IMR-90 (cell line): ENCODE data around the gene LRCH4. TPM values are rescaled to one million over a fixed set of nuclear protein-coding genes. Genes with fewer than 3 reads are reported as not detected.

Experiments used
- ATAC-seq: fragments of 200-7000 bp; cut with Tn5 transposase; 2 replicates; pipeline ENCODE4 v1.9.1; 2020; ENCODE audit warnings: low read depth, mild to moderate bottlenecking, moderate library complexity
- BruUV-seq: library from RNA; stranded (reverse); fragments of 400-500 nt; replicated peaks from 2 replicates; lab custom pipeline; 2021; lab: Mats Ljungman, UMichigan
- CTCF ChIA-PET: fragments of 300-600 bp; formaldehyde crosslinking; extraction: SDS; loops from one replicate; lab custom pipeline; 2021; ENCODE audit warnings: antibody characterized with exemption; lab: Yijun Ruan, JAX
- POLR2A ChIA-PET: fragments of 300-600 bp; sonication (Branson Sonifier 250); formaldehyde crosslinking; loops from one replicate; lab custom pipeline; 2022; ENCODE audit warnings: antibody characterized with exemption; ENCODE audit not compliant: unreplicated experiment; lab: Charles Lee
- DNase-seq: peaks from one replicate; pipeline ENCODE4 v3.0.0; 2013
- H2AFZ ChIP-seq: replicated peaks from 2 replicates; pipeline ENCODE3; 2013; ENCODE audit warnings: low read length, mild to moderate bottlenecking; ENCODE audit not compliant: poor library complexity
- H2AK5ac ChIP-seq: 2 replicates; pipeline ENCODE4 v1.6.1; 2013; ENCODE audit warnings: low read depth, low read length, inconsistent platforms
- H2AK9ac ChIP-seq: replicated peaks from 2 replicates; pipeline ENCODE3; 2013; ENCODE audit warnings: mild to moderate bottlenecking, low read depth, low read length, moderate library complexity; ENCODE audit not compliant: poor library complexity
- H2BK120ac ChIP-seq: 2 replicates; pipeline ENCODE4 v1.6.1; 2013; ENCODE audit warnings: low read depth, low read length, inconsistent platforms
- H2BK15ac ChIP-seq: 3 replicates; pipeline ENCODE4 v1.6.1; 2013; ENCODE audit warnings: low read depth, low read length, inconsistent platforms
- H2BK20ac ChIP-seq: 2 replicates; pipeline ENCODE4 v1.6.1; 2013; ENCODE audit warnings: low read depth, mild to moderate bottlenecking, inconsistent platforms, low read length, moderate library complexity
- H2BK5ac ChIP-seq: 2 replicates; pipeline ENCODE4 v1.6.1; 2013; ENCODE audit warnings: mild to moderate bottlenecking, low read depth, low read length, inconsistent platforms; ENCODE audit not compliant: poor library complexity, severe bottlenecking
- H3K14ac ChIP-seq: replicated peaks from 2 replicates; pipeline ENCODE4 v1.6.1; 2013; ENCODE audit warnings: low read depth, low read length, inconsistent platforms
- H3K18ac ChIP-seq: 2 replicates; pipeline ENCODE4 v1.6.1; 2013; ENCODE audit warnings: low read depth, low read length, control low read depth
- H3K23ac ChIP-seq: 2 replicates; pipeline ENCODE4 v1.6.1; 2013; ENCODE audit warnings: low read depth, low read length, inconsistent platforms
- H3K27ac ChIP-seq: 2 replicates; pipeline ENCODE4 v1.5.1; 2013; ENCODE audit warnings: mild to moderate bottlenecking, control low read depth, low read length; ENCODE audit not compliant: insufficient read depth
- H3K27me3 ChIP-seq: 2 replicates; pipeline ENCODE4 v1.6.1; 2013; ENCODE audit warnings: low read length; ENCODE audit not compliant: control insufficient read depth, insufficient read depth
- H3K36me3 ChIP-seq: 2 replicates; pipeline ENCODE4 v1.6.1; 2013; ENCODE audit warnings: low read length, mixed read lengths; ENCODE audit not compliant: control insufficient read depth, insufficient read depth
- H3K4ac ChIP-seq: 2 replicates; pipeline ENCODE4 v1.6.1; 2013; ENCODE audit warnings: low read depth, low read length, inconsistent platforms
- H3K4me1 ChIP-seq: 2 replicates; pipeline ENCODE4 v1.6.1; 2013; ENCODE audit warnings: low read length, mixed read lengths; ENCODE audit not compliant: control insufficient read depth, insufficient read depth
- H3K4me2 ChIP-seq: 2 replicates; pipeline ENCODE4 v1.6.1; 2013; ENCODE audit warnings: low read depth, mild to moderate bottlenecking, control low read depth, low read length, moderate library complexity
- H3K4me3 ChIP-seq: 2 replicates; pipeline ENCODE4 v1.5.1; 2013; ENCODE audit warnings: low read depth, mild to moderate bottlenecking, control low read depth, low read length, moderate library complexity; ENCODE audit not compliant: insufficient read depth
- H3K56ac ChIP-seq: 2 replicates; pipeline ENCODE4 v1.6.1; 2013; ENCODE audit warnings: low read length, inconsistent platforms; ENCODE audit not compliant: insufficient read depth; ENCODE audit errors: extremely low read depth
- H3K79me1 ChIP-seq, 2 experiments: 2 replicates each; pipeline ENCODE4 v1.6.1; 2013; ENCODE audit warnings: low read length in 2 of 2, inconsistent platforms in 1 of 2, low read depth in 1 of 2
- H3K9ac ChIP-seq: 2 replicates; pipeline ENCODE4 v1.6.1; 2013; ENCODE audit warnings: low read depth, low read length, control low read depth
- H3K9me1 ChIP-seq: 2 replicates; pipeline ENCODE4 v1.6.1; 2013; ENCODE audit warnings: low read length, inconsistent platforms; ENCODE audit not compliant: insufficient read depth
- H3K9me3 ChIP-seq: 2 replicates; pipeline ENCODE4 v1.6.1; 2013; ENCODE audit warnings: low read length; ENCODE audit not compliant: control insufficient read depth, insufficient read depth
- H4K20me1 ChIP-seq: 2 replicates; pipeline ENCODE4 v1.6.1; 2013; ENCODE audit warnings: low read length, inconsistent platforms; ENCODE audit not compliant: insufficient read depth
- H4K5ac ChIP-seq: 2 replicates; pipeline ENCODE4 v1.6.1; 2013; ENCODE audit warnings: mild to moderate bottlenecking, low read depth, low read length, control low read depth
- H4K8ac ChIP-seq, 2 experiments: 2 replicates each; pipeline ENCODE4 v1.6.1; 2013; ENCODE audit warnings: low read depth in 2 of 2, low read length in 2 of 2, control low read depth in 1 of 2, inconsistent platforms in 1 of 2
- H4K91ac ChIP-seq: 2 replicates; pipeline ENCODE4 v1.6.1; 2013; ENCODE audit warnings: low read depth, low read length, inconsistent platforms; ENCODE audit not compliant: insufficient read depth
- BHLHE40 ChIP-seq: fragments of 150-350 bp; IDR thresholded peaks from 2 replicates; pipeline ENCODE4 v1.6.1; 2016; ENCODE audit warnings: mild to moderate bottlenecking, low read depth, low read length
- CHD1 ChIP-seq: IDR thresholded peaks from 2 replicates; pipeline ENCODE4 v1.6.1; 2012; ENCODE audit warnings: low read depth, low read length, improper control_type of control experiment
- CTCF ChIP-seq: conservative IDR thresholded peaks from 2 replicates; pipeline ENCODE4 v1.5.1; 2012; ENCODE audit warnings: mild to moderate bottlenecking, low read depth, low read length, improper control_type of control experiment
- FOS ChIP-seq: fragments of 150-350 bp; IDR thresholded peaks from 2 replicates; pipeline ENCODE4 v1.6.1; 2016; ENCODE audit warnings: low read depth, low read length
- MAFK ChIP-seq: IDR thresholded peaks from 2 replicates; pipeline ENCODE4 v1.6.1; 2012; ENCODE audit warnings: low read depth, low read length, improper control_type of control experiment
- MAZ ChIP-seq: IDR thresholded peaks from 2 replicates; pipeline ENCODE4 v1.6.1; 2012; ENCODE audit warnings: low read depth, mild to moderate bottlenecking, low read length, improper control_type of control experiment, moderate library complexity, borderline replicate concordance
- MXI1 ChIP-seq: IDR thresholded peaks from 2 replicates; pipeline ENCODE4 v1.6.1; 2012; ENCODE audit warnings: low read depth, mild to moderate bottlenecking, low read length, moderate library complexity, borderline replicate concordance
- NFE2L2 ChIP-seq: fragments of 150-350 bp; IDR thresholded peaks from 2 replicates; pipeline ENCODE4 v1.6.1; 2016; ENCODE audit warnings: low read depth, mild to moderate bottlenecking, low read length
- POLR2A ChIP-seq: IDR thresholded peaks from 2 replicates; pipeline ENCODE4 v1.6.1; 2012; ENCODE audit warnings: mild to moderate bottlenecking, low read depth, low read length
- RAD21 ChIP-seq: IDR thresholded peaks from 2 replicates; pipeline ENCODE4 v1.6.1; 2012; ENCODE audit warnings: low read length, improper control_type of control experiment
- SMC3 ChIP-seq: fragments of 150-350 bp; IDR thresholded peaks from 2 replicates; pipeline ENCODE4 v1.6.1; 2016; ENCODE audit warnings: low read depth, mild to moderate bottlenecking, antibody characterized with exemption, low read length, moderate library complexity
- USF2 ChIP-seq: fragments of 150-350 bp; IDR thresholded peaks from 2 replicates; pipeline ENCODE4 v1.6.1; 2017; ENCODE audit warnings: mild to moderate bottlenecking, antibody characterized with exemption, low read length, low read depth
- WGBS, 2 experiments: methylation state at CpG; one replicate each; pipeline versions ENCODE4 v1.1.5 to v1.1.7; 2013; ENCODE audit warnings: missing lambda C conversion rate in 2 of 2; ENCODE audit not compliant: insufficient read length in 1 of 2; ENCODE audit errors: extremely low coverage in 2 of 2; 5-methylcytosine and 5-hydroxymethylcytosine counted together
- dilution Hi-C: fragments of 300-500 bp; cut with HindIII; formaldehyde crosslinking; loops from one replicate; pipeline ENCODE4 v1.14.3; 2018; ENCODE audit warnings: low sequenced_read_pairs; ENCODE audit not compliant: unreplicated experiment
- in situ Hi-C: fragments of 300-500 bp; cut with MboI; formaldehyde crosslinking; loops from 3 replicates; pipeline ENCODE4 v1.14.3; 2019; ENCODE audit warnings: low sequenced_read_pairs, inconsistent platforms, mixed read lengths
- intact Hi-C: fragments of 100-400 bp; cut with micrococcal nuclease; formaldehyde crosslinking; loops from 2 replicates; pipeline ENCODE4 v1.10.0; 2022
- polyA plus RNA-seq, 3 experiments: library from polyadenylated mRNA; depleted of rRNA; stranded (reverse); fragments of >200 nt; gene quantifications; 2 replicates each; pipeline ENCODE4 v1.2.3, GENCODE V29; 2012; ENCODE audit warnings: low replicate concordance in 1 of 3
- total RNA-seq: library from RNA; depleted of rRNA; stranded (reverse); fragments of >200 nt; gene quantifications from 2 replicates; pipeline ENCODE4 v1.2.3, GENCODE V29; 2012

LRCH4 gene
- total and polyA plus RNA-seq, 2 of the 4 experiments (the other 2 are of a cell fraction), result 5.0 to 41.3 TPM

- Histone ChIP-seq H4K8ac (no peak overlapping the region), H3K56ac (no peak overlapping the region), H3K18ac (no peak overlapping the region), H3K79me1 (peaks cover 17 to 22% of the 10 kb centered on the region in 2 experiments), H3K9me3 (no peaks in the 10 kb centered on the region), H3K4ac (no peak overlapping the region), H3K4me3 (peak overlapping the region; percentile 61; the same call in 1 of the 2 replicates), H3K23ac (peak overlapping the region; percentile 71; the same call in 1 of the 2 replicates), H3K27ac (no peak overlapping the region), H2AFZ (peak overlapping the region; percentile 81), H3K36me3 (no peaks in the 10 kb centered on the region), H4K91ac (no peak overlapping the region), H2BK15ac (no peak overlapping the region), H3K14ac (no peak overlapping the region), H2BK5ac (no peak overlapping the region), H2BK20ac (no peak overlapping the region), H2BK120ac (no peak overlapping the region), H2AK9ac (peak overlapping the region; percentile 70), H4K20me1 (no peaks in the 10 kb centered on the region), H3K27me3 (no peaks in the 10 kb centered on the region), H3K4me1 (peaks cover 5% of the 10 kb centered on the region), H3K9ac (peak overlapping the region; percentile 24), H3K4me2 (peak overlapping the region; percentile 98), H4K5ac (no peak overlapping the region), H3K9me1 (peaks cover 5% of the 10 kb centered on the region; the same call in 1 of the 2 replicates), H2AK5ac (no peak overlapping the region)
- ChIA-PET POLR2A (no interaction called here), CTCF (interaction anchor here (0.6 to 0.7 kb wide), 2 partner anchors 24 to 149 kb away, joined by 5 read pairs; no protein-coding TSS in a partner anchor)
- no peak for DNase-seq
- no TSS peak for BruUV-seq
- ATAC-seq, result no peak
- in situ Hi-C loops, result loop anchor here (5.0 kb wide), 1 partner anchor 58 kb away; the partner anchor contains the start of gene NYAP1
- dilution Hi-C loops, result no loop called here
- WGBS, 2 experiments, result 40% methylated on average over 1 of the region's 6 CpGs; no CpG with 5 or more reads in 1 of the 2 experiments
- TF ChIP-seq CTCF (no peak), MAFK (no peak), POLR2A (no peak), USF2 (no peak), FOS (no peak), MXI1 (no peak), CHD1 (no peak), BHLHE40 (no peak), RAD21 (no peak), MAZ (no peak), SMC3 (no peak), NFE2L2 (no peak)
- intact Hi-C loops, result no loop called here
Observed at GRCh38 chr7:100540073-100540723, 45.7 kb downstream of the LRCH4 start.
